ENCODE results near the gene SLC35A5. TPM values are rescaled to one million over a fixed set of nuclear protein-coding genes. Genes with fewer than 3 reads are reported as not detected.
A peak's percentile ranks its signal among the peaks of the same experiment; 100 is the strongest.

Gene SLC35A5
- total RNA-seq, 2 donors from 2014 or later, result 9.6 to 12.2 TPM

- DNase-seq (no peak), ATAC-seq (no peak)
- Histone ChIP-seq H3K4me3 (no peak overlapping the region), H3K27me3 (no peaks in the 10 kb centered on the region), H3K27ac (no peak overlapping the region), H3K4me1 (no peaks in the 10 kb centered on the region), H3K9me3 (no peaks in the 10 kb centered on the region), H3K36me3 (replicated peaks in 1 of 2; ENCODE audit: insufficient read depth in 1 of 2, low read depth in 2 of 2) (peaks cover 0 to 25% of the 10 kb centered on the region in 2 donors)
- intact Hi-C loops (cut with DNase I), result no loop called here
- 86 to 89% methylated on average over 5 of the region's 5 CpGs for WGBS, 2 donors
- no peak for TF ChIP-seq CTCF (IDR thresholded peaks at IDR 0.05)
- TF ChIP-seq POLR2A (IDR thresholded peaks at IDR 0.05), result no peak
Measured at GRCh38 chr3:112546216-112546759, 15.6 kb upstream of the SLC35A5 start.

GRCh38 chr3:112550859-112551258, 11.0 kb upstream of the SLC35A5 start:
- ATAC-seq (no peak), DNase-seq (no peak)
- H3K4me3 ChIP-seq, result no peak overlapping the region
- no peaks in the 10 kb centered on the region for H3K9me3 ChIP-seq
- intact Hi-C loops (cut with DNase I), result no loop called here
- no peaks in the 10 kb centered on the region for H3K27me3 ChIP-seq
- TF ChIP-seq CTCF (IDR thresholded peaks at IDR 0.05) (no peak), POLR2A (IDR thresholded peaks at IDR 0.05) (no peak)
- WGBS, 2 donors, result 18 to 22% methylated on average over 1 of the region's 1 CpG
- peaks cover 0 to 24% of the 10 kb centered on the region in 2 donors for H3K36me3 ChIP-seq (replicated peaks in 1 of 2; ENCODE audit: insufficient read depth in 1 of 2, low read depth in 2 of 2)
- no peak overlapping the region for H3K27ac ChIP-seq
- peaks cover 9% of the 10 kb centered on the region for H3K4me1 ChIP-seq

- Histone ChIP-seq H3K4me1 (peaks cover 24% of the 10 kb centered on the region), H3K27ac (peak overlapping the region in 1 of 4 donors; percentile 41)
Measured at GRCh38 chr3:112555535-112556170, 6.2 kb upstream of the SLC35A5 start.

GRCh38 chr3:112557976-112558375, 3.9 kb upstream of the SLC35A5 start:
- Histone ChIP-seq H3K9me3 (no peaks in the 10 kb centered on the region), H3K36me3 (replicated peaks in 1 of 2; ENCODE audit: insufficient read depth in 1 of 2, low read depth in 2 of 2) (no peaks in the 10 kb centered on the region), H3K27ac (peak overlapping the region in 1 of 4 donors; percentile 11), H3K4me1 (peaks cover 24% of the 10 kb centered on the region), H3K27me3 (no peaks in the 10 kb centered on the region), H3K4me3 (no peak overlapping the region)
- TF ChIP-seq POLR2A (IDR thresholded peaks at IDR 0.05), result no peak
- ATAC-seq (no peak), DNase-seq (no peak)
- intact Hi-C loops (cut with DNase I), result no loop called here
- 71 to 91% methylated on average over 1 of the region's 1 CpG for WGBS, 2 donors

More at GRCh38 chr3:112555535-112556170, 6.2 kb upstream of the SLC35A5 start:
- Histone ChIP-seq H3K27me3 (no peaks in the 10 kb centered on the region), H3K9me3 (no peaks in the 10 kb centered on the region), H3K4me3 (no peak overlapping the region), H3K36me3 (replicated peaks in 1 of 2; ENCODE audit: insufficient read depth in 1 of 2, low read depth in 2 of 2) (no peaks in the 10 kb centered on the region)
- intact Hi-C loops (cut with DNase I), result no loop called here
- no peak for TF ChIP-seq POLR2A (IDR thresholded peaks at IDR 0.05)
- no peak for TF ChIP-seq CTCF (IDR thresholded peaks at IDR 0.05)
- 78 to 81% methylated on average over 1 of the region's 1 CpG for WGBS, 2 donors
- DNase-seq (no peak), ATAC-seq (peak; percentile 47)

- 7 to 13% methylated on average over 2 of the region's 2 CpGs for WGBS, 2 donors
Measured at GRCh38 chr3:112560307-112560706, 1.5 kb upstream of the SLC35A5 start.

More at GRCh38 chr3:112560307-112560706, 1.5 kb upstream of the SLC35A5 start:
- no peaks in the 10 kb centered on the region for H3K36me3 ChIP-seq (replicated peaks in 1 of 2; ENCODE audit: insufficient read depth in 1 of 2, low read depth in 2 of 2)
- no peaks in the 10 kb centered on the region for H3K27me3 ChIP-seq
- DNase-seq, result no peak
- intact Hi-C loops (cut with DNase I), result no loop called here
- no peak for ATAC-seq
- no peaks in the 10 kb centered on the region for H3K9me3 ChIP-seq
- peak overlapping the region in 1 of 2 donors; percentile 87 for H3K4me3 ChIP-seq
- H3K27ac ChIP-seq, result peak overlapping the region in 3 of 4 donors; percentile 85 to 99 (median 98)
- H3K4me1 ChIP-seq, result peaks cover 27% of the 10 kb centered on the region
- no peak for TF ChIP-seq POLR2A (IDR thresholded peaks at IDR 0.05)
